ENCODE data around the gene DPH3. TPM values are rescaled to one million over a fixed set of nuclear protein-coding genes. Genes with fewer than 3 reads are reported as not detected.
A peak's percentile ranks its signal among the peaks of the same experiment; 100 is the strongest.

The DPH3 gene
- total and polyA plus RNA-seq, 10 of the 15 experiments (the other 5 are each of a cell fraction or from before 2014, with no cell fraction given), result 10.8 to 71.8 (median 23.4) TPM

- DNase-seq (ENCODE audit: low read depth, low spot score), result no peak
- in situ Hi-C loops (cut with MboI), result loop anchor here (5.0 to 10.0 kb wide), 4 partner anchors 202 to 1045 kb away; partner anchors contain the start of gene CAPN7
- FAIRE-seq, result no peak
Measured at GRCh38 chr3:16249336-16249735, 15.4 kb downstream of the DPH3 start.

More at GRCh38 chr3:16249336-16249735, 15.4 kb downstream of the DPH3 start:
- no peak overlapping the region for H3K27ac ChIP-seq (ENCODE audit: control insufficient read depth, insufficient read depth)
- WGBS (ENCODE audit: insufficient coverage, insufficient replicate concordance, low lambda C conversion rate, missing lambda C conversion rate), result 38% methylated on average over 3 of the region's 3 CpGs
- H3K9me3 ChIP-seq (replicated peaks; ENCODE audit: control insufficient read depth, insufficient read depth, low read length), result no peaks in the 10 kb centered on the region
- no peak overlapping the region for H3K4me2 ChIP-seq (ENCODE audit: control insufficient read depth, insufficient read depth)
- no peaks in the 10 kb centered on the region for H4K20me1 ChIP-seq (ENCODE audit: control insufficient read depth, insufficient read depth)
- ChIA-PET RAD21 (ENCODE audit: unreplicated experiment) (no interaction called here), SMC1A (ENCODE audit: uncharacterized antibody, unreplicated experiment) (interaction anchor here (1.0 kb wide), 1 partner anchor 67 kb away, joined by 3 read pairs; no protein-coding TSS in a partner anchor), CTCF (interaction anchor here (1.6 to 2.1 kb wide), 2 partner anchors 10 to 619 kb away, joined by 5 to 13 read pairs; no protein-coding TSS in a partner anchor), POLR2A (no interaction called here)
- H2AFZ ChIP-seq (ENCODE audit: control insufficient read depth, low read depth, low read length), result no peak overlapping the region
- no peak overlapping the region for H3K9ac ChIP-seq (ENCODE audit: control insufficient read depth, insufficient read depth, low read length)
- no peaks in the 10 kb centered on the region for H3K27me3 ChIP-seq (replicated peaks in 1 of 2; ENCODE audit: control insufficient read depth in 2 of 2, insufficient read depth in 2 of 2, low read length in 1 of 2)
- H3K79me2 ChIP-seq (ENCODE audit: control insufficient read depth, insufficient read depth, low read length), result no peaks in the 10 kb centered on the region
- peak; percentile 33 to 59 (median 40); a peak in 5 of 6 replicates for TF ChIP-seq CTCF (IDR thresholded peaks at IDR 0.05 in 2 of 3, conservative IDR thresholded peaks at IDR 0.05 in 1 of 3; ENCODE audit: control insufficient read depth in 2 of 3, extremely low read depth in 1 of 3, insufficient read depth in 1 of 3, low read depth in 3 of 3, low read length in 3 of 3)
- TF ChIP-seq KAT2A (conservative IDR thresholded peaks at IDR 0.05; ENCODE audit: control insufficient read depth, low read depth, low read length), result no peak
- H3K4me3 ChIP-seq, result no peak overlapping the region
- no TSS peak for BruUV-seq (replicated peaks)
- intact Hi-C loops (cut with micrococcal nuclease; ENCODE audit: unreplicated experiment), result no loop called here
- no peaks in the 10 kb centered on the region for H3K36me3 ChIP-seq (ENCODE audit: control insufficient read depth in 2 of 2, insufficient read depth in 2 of 2, low read length in 1 of 2)
- peak; percentile 11; the same call in 2 of the 3 replicates for ATAC-seq
- H3K4me1 ChIP-seq (ENCODE audit: control insufficient read depth, insufficient read depth, low read length), result peaks cover 14% of the 10 kb centered on the region

Data from GM12878 (cell line).